GM18861 (cell line): ENCODE data around the gene RGL4.
A peak's percentile ranks its signal among the peaks of the same experiment; 100 is the strongest.

Source experiments
- ATAC-seq: cut with Tn5 transposase; IDR thresholded peaks from one replicate; pipeline ENCODE4 v1.9.1; 2021; ENCODE audit not compliant: unreplicated experiment

RGL4 gene

DNA sequence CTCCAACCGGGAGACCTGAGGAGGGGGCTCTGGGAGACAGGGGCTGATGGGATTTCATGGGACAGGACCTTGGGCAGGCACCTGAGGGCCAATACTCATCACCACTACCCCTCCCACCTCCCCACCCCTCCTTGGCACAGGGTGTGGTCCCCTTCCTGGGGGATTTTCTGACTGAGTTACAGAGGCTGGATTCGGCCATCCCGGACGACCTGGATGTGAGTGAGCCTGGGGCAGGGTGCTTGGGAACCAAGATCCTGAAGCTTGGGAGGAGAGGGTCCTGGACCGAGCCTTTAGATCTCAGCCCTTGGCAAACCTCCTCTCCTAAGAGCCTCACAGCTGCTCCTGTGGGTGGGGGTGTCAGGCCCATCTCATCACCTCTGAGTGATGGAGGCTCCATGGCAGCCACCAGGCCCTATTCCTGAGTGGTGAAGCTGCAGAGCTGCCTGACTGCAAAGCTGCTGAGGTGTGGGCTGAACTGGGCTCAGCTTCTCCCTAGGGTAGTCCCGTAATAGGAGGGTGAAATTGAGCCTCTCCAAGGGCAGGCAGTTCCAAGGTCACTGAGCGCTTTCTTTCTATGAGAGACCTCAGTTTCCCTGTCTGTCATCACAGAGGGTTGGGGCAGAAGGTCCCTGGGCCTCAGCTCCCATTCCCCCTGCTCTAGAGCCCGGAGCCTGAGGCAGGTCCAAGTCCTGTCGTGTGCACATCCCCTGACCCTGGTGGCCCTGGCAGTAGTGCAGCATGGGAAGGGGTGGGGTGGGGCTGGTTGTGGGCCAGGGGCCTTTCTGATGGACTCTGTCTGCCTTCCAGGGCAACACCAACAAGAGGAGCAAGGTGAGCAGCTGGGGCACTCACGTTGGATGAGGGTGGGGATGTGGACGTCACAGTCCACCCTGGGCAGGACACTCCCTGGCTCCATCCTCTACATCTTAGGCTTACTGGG, 6.5 kb downstream of the RGL4 start:
- no peak for ATAC-seq

DNA sequence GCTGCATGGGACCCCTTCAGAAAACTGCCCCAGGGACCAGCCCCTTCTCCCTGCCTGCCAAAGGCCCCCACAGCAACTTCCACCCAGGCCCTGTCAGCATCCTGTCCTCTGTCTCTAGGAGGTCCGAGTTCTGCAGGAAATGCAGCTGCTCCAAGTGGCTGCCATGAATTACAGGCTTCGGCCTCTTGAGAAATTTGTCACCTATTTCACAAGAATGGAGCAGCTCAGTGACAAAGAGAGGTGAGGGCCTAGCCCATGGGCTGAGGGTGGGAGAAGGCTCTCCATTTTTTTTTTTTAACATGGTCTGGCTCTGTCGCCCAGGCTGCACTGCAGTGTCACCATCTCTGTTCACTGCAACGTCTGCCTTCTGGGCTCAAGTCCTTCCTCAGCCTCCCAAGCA, 7.3 kb downstream of the RGL4 start:
- ATAC-seq = no peak

DNA sequence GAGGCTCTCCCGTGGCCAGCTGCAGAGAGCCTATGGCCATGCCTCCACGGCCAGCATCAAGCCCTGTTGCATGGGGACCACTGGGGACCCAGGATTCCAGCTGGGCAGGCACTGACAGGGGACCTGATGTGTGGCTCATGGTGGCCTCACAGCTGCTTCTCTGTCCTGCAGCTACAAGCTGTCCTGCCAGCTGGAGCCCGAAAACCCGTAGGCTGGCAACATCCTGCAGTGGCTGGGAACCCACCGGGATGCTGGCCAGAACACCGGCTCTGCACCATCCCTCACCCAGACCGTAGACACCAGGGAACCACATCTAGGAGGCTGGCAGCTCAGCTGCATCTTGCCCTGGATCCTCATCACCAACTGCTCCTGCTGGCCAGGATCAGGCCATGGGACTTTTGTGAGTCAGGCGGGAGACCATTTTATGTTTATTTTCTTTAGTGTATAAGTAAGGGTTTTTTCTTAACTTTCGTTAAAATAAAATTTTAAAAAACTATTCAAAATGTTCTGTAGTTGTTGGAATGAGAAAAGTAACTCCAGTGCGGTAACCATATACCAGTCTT, 7.9 kb downstream of the RGL4 start:
- no peak for ATAC-seq

GRCh38 chr22:23700706-23701105, 9.9 kb downstream of the RGL4 start:
- ATAC-seq = no peak

GRCh38 chr22:23704062-23704461, 13.2 kb downstream of the RGL4 start:
- no peak for ATAC-seq

DNA sequence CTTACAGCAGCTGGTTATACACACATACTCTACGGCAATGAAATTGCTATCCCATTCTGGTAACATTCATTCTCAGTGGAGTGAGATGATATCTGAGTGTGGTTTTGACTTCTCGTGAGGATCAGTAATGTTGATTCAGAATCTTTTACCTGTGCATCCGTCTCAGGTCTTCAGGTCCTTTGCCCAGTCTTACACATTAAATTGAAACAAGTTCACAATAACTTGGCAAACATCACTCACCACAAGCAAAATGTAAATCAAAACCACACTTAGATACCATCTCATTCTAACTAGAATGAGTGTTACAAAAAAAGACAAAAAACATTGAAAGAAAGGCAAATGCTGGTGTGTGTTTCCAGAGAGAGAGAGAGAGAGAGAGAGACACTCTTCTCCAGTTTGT, 14.0 kb downstream of the RGL4 start:
- ATAC-seq = no peak

DNA sequence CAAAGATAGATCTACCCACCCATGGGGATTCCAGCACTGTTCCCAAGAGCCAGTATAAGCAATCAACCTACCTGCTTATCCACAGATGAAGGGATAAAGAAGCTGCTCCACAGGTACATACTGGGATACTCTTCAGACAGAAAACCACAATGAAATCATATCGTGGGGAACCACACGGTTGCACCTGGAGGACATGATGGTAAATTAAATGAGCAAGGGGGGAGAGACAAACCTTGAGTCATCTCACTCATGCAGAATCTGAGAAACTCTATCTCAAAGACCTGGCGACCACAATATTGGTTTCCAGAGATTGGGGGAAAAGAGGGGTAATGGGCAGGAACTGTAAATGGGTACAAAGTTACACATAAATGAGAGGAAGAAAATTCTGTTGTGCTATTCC, 14.5 kb downstream of the RGL4 start:
- ATAC-seq = no peak

GRCh38 chr22:23708270-23708669, 17.5 kb downstream of the RGL4 start:
- ATAC-seq = no peak

DNA sequence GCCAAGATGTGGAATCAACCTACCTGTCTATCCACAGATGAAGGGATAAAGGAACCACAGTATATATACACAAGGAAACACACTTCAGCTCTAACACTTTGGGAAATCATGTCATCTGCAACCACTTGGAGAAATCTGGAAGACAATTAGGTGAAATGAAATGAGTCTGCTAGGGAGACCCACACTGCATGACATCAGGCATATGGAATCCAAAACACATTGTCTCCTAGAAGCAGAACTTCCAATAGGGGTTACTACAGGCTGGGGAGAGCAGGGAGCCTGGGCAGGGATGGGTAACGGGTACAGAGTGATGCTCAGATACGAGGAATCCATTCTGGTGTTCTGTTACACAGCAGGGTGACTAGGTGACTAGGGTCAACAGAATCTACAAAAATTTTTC, 18.3 kb downstream of the RGL4 start:
- ATAC-seq = no peak

- no peak for ATAC-seq
These were observed 21.4 kb downstream of the RGL4 start for GRCh38 chr22:23712256-23712655.

DNA sequence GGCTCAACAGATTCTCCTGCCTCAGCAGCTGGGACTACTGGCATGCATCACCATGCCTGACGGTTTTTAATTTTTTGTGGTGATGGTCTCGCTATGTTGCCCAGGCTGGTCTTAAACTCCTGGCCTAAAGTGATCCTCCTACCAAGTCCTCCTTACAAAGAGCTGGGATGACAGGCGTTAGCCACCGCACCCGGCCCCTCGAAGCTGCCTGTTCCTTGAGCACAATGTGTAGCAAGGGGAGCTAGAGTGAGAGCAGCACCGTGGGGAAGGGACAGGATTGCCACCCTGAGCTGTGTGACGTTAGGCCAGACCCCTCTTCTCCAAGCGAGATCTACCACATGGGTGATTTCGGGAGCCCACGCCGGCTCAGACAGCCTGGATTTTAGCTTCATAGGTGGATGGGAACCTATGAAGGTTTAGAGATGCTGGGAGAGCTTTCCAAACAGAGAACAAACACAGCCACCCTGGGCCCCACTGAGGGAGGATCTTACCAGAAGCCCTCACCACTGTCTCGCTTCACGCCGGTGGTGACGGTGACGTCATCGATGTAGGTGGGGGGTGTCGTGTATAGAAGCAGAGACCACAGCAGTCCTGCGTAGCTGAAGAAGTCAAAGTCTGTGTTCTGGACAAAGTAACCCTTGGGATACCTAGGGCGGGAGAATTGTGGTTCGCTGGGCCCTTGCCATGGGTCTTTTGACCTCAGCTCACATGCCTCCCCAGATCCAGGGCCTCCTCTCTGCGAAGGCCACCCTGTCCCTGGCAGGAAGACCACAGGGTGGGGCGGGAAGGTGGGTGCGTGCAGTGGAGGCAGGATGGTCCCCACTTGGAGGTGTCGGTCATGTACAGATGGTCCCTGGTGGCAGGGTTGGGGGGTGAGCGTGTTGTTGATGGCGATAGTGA, 23.1 kb downstream of the RGL4 start:
- no peak for ATAC-seq

- ATAC-seq = no peak
These were observed 24.1 kb downstream of the RGL4 start for GRCh38 chr22:23714596-23715578.

GRCh38 chr22:23715806-23716375, 25.1 kb downstream of the RGL4 start:
- no peak for ATAC-seq

- ATAC-seq = peak; percentile 69
These were observed 26.3 kb downstream of the RGL4 start for GRCh38 chr22:23716811-23717801.

- ATAC-seq = no peak
These were observed 27.8 kb downstream of the RGL4 start for GRCh38 chr22:23718371-23719165.

DNA sequence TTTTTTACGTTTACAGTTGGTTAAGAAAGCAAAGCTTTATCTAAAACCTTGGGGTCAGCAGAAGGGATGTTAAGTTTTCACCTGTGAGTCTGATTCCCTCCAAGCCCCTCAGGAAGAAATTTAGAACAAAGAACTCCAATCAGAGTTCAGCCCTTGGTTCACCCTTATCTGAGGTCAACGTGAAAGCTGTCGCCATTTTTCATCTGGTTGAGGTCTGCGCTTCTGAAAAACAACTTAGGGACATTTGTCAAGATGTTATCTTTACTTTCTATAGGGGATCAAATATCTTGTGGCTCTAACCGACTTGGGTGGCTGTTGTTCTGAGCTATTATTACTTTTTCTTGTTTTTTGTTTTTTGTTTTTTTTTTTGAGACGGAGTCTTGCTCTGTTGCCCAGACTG, 30.0 kb downstream of the RGL4 start:
- no peak for ATAC-seq

DNA sequence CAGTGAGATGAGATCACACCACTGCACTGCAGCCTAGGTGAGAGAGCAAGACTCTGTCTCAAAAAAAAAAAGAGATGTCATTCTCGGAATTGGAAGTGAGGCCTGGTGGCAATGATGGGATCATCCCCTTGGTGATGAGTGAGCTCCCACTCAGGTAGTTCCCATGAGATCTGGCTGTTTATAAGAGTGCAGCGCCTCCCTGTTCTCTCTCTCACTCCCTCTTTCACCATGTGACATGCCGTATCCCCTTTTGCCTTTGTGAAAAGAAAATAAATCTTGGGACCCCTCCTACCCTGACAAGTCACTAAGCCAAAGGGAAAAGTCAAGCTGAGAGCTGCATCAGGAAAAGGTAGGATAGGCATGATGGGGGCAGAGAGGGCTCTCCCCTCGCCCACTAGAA, 31.3 kb downstream of the RGL4 start:
- ATAC-seq = no peak

GRCh38 chr22:23722724-23723123, 31.9 kb downstream of the RGL4 start:
- no peak for ATAC-seq
